Stimulated activated naive CD4-positive, alpha-beta T cell (primary cell): Measurements from ENCODE around the gene HIP1R.

Experiments used
- DNase-seq, 6 experiments: peaks; one replicate each; lab custom pipeline; 2025; lab: John Stamatoyannopoulos, UW

Gene HIP1R

GRCh38 chr12:122830517-122831214, 4.6 kb upstream of the HIP1R start:
- DNase-seq, result no peak

- peak in 2 of 6 experiments; percentile 45 to 55 for DNase-seq
Observed at GRCh38 chr12:122834104-122834920, 945 bp upstream of the HIP1R start.

GRCh38 chr12:122835750-122836026, 431 bp downstream of the HIP1R start:
- peak in 1 of 6 experiments; percentile 22 for DNase-seq

GRCh38 chr12:122836027-122836921, 1.0 kb downstream of the HIP1R start:
- DNase-seq, result peak; percentile 45 to 84 (median 68)

GRCh38 chr12:122837306-122838265, 2.3 kb downstream of the HIP1R start:
- DNase-seq, result no peak

- DNase-seq, result no peak
Observed at GRCh38 chr12:122838841-122839240, 3.6 kb downstream of the HIP1R start.

GRCh38 chr12:122839907-122840554, 4.8 kb downstream of the HIP1R start:
- no peak for DNase-seq

- DNase-seq, result no peak
Observed at GRCh38 chr12:122840580-122841513, 5.6 kb downstream of the HIP1R start.

GRCh38 chr12:122841544-122842321, 6.5 kb downstream of the HIP1R start:
- DNase-seq, result no peak

- no peak for DNase-seq
Observed at GRCh38 chr12:122842505-122843405, 7.5 kb downstream of the HIP1R start.

GRCh38 chr12:122843455-122843854, 8.2 kb downstream of the HIP1R start:
- DNase-seq, result no peak

GRCh38 chr12:122844366-122844971, 9.2 kb downstream of the HIP1R start:
- no peak for DNase-seq

- DNase-seq, result no peak
Observed at GRCh38 chr12:122845041-122845864, 10.0 kb downstream of the HIP1R start.

GRCh38 chr12:122845865-122846621, 10.8 kb downstream of the HIP1R start:
- DNase-seq, result no peak

- DNase-seq, result no peak
Observed at GRCh38 chr12:122846622-122847515, 11.6 kb downstream of the HIP1R start.
